Measurements from ENCODE around the gene WFDC2. TPM values are rescaled to one million over a fixed set of nuclear protein-coding genes. Genes with fewer than 3 reads are reported as not detected.

WFDC2 gene
- total RNA-seq, 1 donor from 2014 or later: 4.1 TPM

- Histone ChIP-seq H4K20me1 (ENCODE audit: insufficient read depth, low read length) (no peaks in the 10 kb centered on the region), H3K9me3 (ENCODE audit: insufficient read depth, low read depth, low read length) (no peaks in the 10 kb centered on the region), H3K27ac (ENCODE audit: low read depth, low read length) (no peak overlapping the region), H3K4me2 (ENCODE audit: low read length) (no peak overlapping the region), H2AFZ (ENCODE audit: low read depth, low read length) (no peak overlapping the region), H3K27me3 (ENCODE audit: insufficient read depth, low read length) (peaks cover 6% of the 10 kb centered on the region), H3K36me3 (ENCODE audit: insufficient read depth, low read length) (no peaks in the 10 kb centered on the region), H3K4me1 (ENCODE audit: insufficient read depth, low read length) (no peaks in the 10 kb centered on the region), H3K9ac (ENCODE audit: low read length) (no peak overlapping the region), H3K79me2 (ENCODE audit: insufficient read depth, low read length) (no peaks in the 10 kb centered on the region), H3K4me3 (ENCODE audit: insufficient read depth, low read depth, low read length) (no peak overlapping the region)
- Mint-ChIP-seq H3K27me3 (ENCODE audit: low read depth, unreplicated experiment) (peaks cover 6% of the 10 kb centered on the region), H3K27ac (ENCODE audit: unreplicated experiment) (no peak overlapping the region), H3K4me1 (ENCODE audit: low read depth, unreplicated experiment) (peaks cover 6% of the 10 kb centered on the region), H3K9me3 (ENCODE audit: unreplicated experiment) (no peaks in the 10 kb centered on the region), H3K36me3 (ENCODE audit: low read depth, unreplicated experiment) (no peaks in the 10 kb centered on the region), H3K4me3 (ENCODE audit: unreplicated experiment) (no peak overlapping the region)
- no peak for FAIRE-seq
- DNase-seq (ENCODE audit: low read depth): no peak
- TF ChIP-seq EZH2 (IDR thresholded peaks at IDR 0.05; ENCODE audit: insufficient read depth, low read length) (no peak), CTCF (IDR thresholded peaks at IDR 0.05; ENCODE audit: insufficient read depth, low read depth, low read length) (no peak)
Measured at GRCh38 chr20:45501600-45501999, 32.0 kb downstream of the WFDC2 start.

- Histone ChIP-seq H3K4me2 (ENCODE audit: low read length) (no peak overlapping the region), H3K27ac (ENCODE audit: low read depth, low read length) (no peak overlapping the region)
- FAIRE-seq: no peak
Measured at GRCh38 chr20:45502561-45502960, 33.0 kb downstream of the WFDC2 start.

More at GRCh38 chr20:45502561-45502960, 33.0 kb downstream of the WFDC2 start:
- H3K36me3 Mint-ChIP-seq (ENCODE audit: low read depth, unreplicated experiment): no peaks in the 10 kb centered on the region
- H3K27ac Mint-ChIP-seq (ENCODE audit: unreplicated experiment): no peak overlapping the region
- Histone ChIP-seq H3K4me1 (ENCODE audit: insufficient read depth, low read length) (no peaks in the 10 kb centered on the region), H3K27me3 (ENCODE audit: insufficient read depth, low read length) (peaks cover 4% of the 10 kb centered on the region), H3K4me3 (ENCODE audit: insufficient read depth, low read depth, low read length) (no peak overlapping the region), H4K20me1 (ENCODE audit: insufficient read depth, low read length) (no peaks in the 10 kb centered on the region), H3K9me3 (ENCODE audit: insufficient read depth, low read depth, low read length) (no peaks in the 10 kb centered on the region), H3K36me3 (ENCODE audit: insufficient read depth, low read length) (no peaks in the 10 kb centered on the region), H3K79me2 (ENCODE audit: insufficient read depth, low read length) (no peaks in the 10 kb centered on the region), H3K9ac (ENCODE audit: low read length) (no peak overlapping the region), H2AFZ (ENCODE audit: low read depth, low read length) (no peak overlapping the region)
- no peaks in the 10 kb centered on the region for H3K9me3 Mint-ChIP-seq (ENCODE audit: unreplicated experiment)
- DNase-seq (ENCODE audit: low read depth): no peak
- no peak overlapping the region for H3K4me3 Mint-ChIP-seq (ENCODE audit: unreplicated experiment)
- TF ChIP-seq EZH2 (IDR thresholded peaks at IDR 0.05; ENCODE audit: insufficient read depth, low read length): no peak
- no peak for TF ChIP-seq CTCF (IDR thresholded peaks at IDR 0.05; ENCODE audit: insufficient read depth, low read depth, low read length)
- peaks cover 6% of the 10 kb centered on the region for H3K4me1 Mint-ChIP-seq (ENCODE audit: low read depth, unreplicated experiment)
- H3K27me3 Mint-ChIP-seq (ENCODE audit: low read depth, unreplicated experiment): no peaks in the 10 kb centered on the region

Data from astrocyte (in vitro differentiated cells and primary cell).